Fibroblast of lung (primary cell): ENCODE data around the gene USH1C.

Source experiments
- CTCF ChIP-seq, 2 donors: IDR thresholded peaks in 1 of 2; conservative IDR thresholded peaks in 1 of 2; 1 replicate in 1 of 2; 2 replicates in 1 of 2; pipeline ENCODE4 v1.5.1; 2011 to 2012; ENCODE audit warnings: low read length in 2 of 2, control low read depth in 1 of 2, inconsistent platforms in 1 of 2, low read depth in 1 of 2, mild to moderate bottlenecking in 1 of 2
- EZH2 ChIP-seq: IDR thresholded peaks from 2 replicates; pipeline ENCODE4 v1.5.1; 2012; ENCODE audit warnings: low read length, control low read depth, mild to moderate bottlenecking; ENCODE audit errors: missing control alignments

- no peak for TF ChIP-seq CTCF (conservative IDR thresholded peaks at IDR 0.05 in 1 of 2, IDR thresholded peaks at IDR 0.05 in 1 of 2; ENCODE audit: low read depth in 1 of 2, low read length in 2 of 2)
- TF ChIP-seq EZH2 = no peak
Measured at GRCh38 chr11:17516551-17517150, 27.6 kb downstream of the USH1C start.
